Upper lobe of left lung (tissue), 6 donors: Measurements from ENCODE around the gene FMNL2. TPM values are rescaled to one million over a fixed set of nuclear protein-coding genes. Genes with fewer than 3 reads are reported as not detected.

Experiments
- ATAC-seq, 2 donors: fragments of 200-7000 bp; cut with Tn5 transposase; one replicate each; pipeline ENCODE4 v1.9.1; 2022; ENCODE audit warnings: mild to moderate bottlenecking in 2 of 2, moderate library complexity in 2 of 2; ENCODE audit not compliant: low FRiP score in 2 of 2
- DNase-seq, 2 donors: peaks; one replicate each; pipeline ENCODE4 v3.0.0-alpha.2; 2019 to 2020
- H3K27ac ChIP-seq, 4 donors: fragments of 200-600 bp; sonication (generic); one replicate each; pipeline ENCODE4 v1.5.1; 2016 to 2019
- H3K27me3 ChIP-seq, 4 donors: fragments of 200-600 bp; sonication (generic); one replicate each; pipeline ENCODE4 v1.5.1; 2017 to 2019
- H3K36me3 ChIP-seq, 4 donors: fragments of 200-600 bp; sonication (generic); one replicate each; pipeline ENCODE4 v1.5.1; 2016 to 2019
- H3K4me1 ChIP-seq, 4 donors: fragments of 200-600 bp; sonication (generic); one replicate each; pipeline ENCODE4 v1.5.1; 2018 to 2019
- H3K4me3 ChIP-seq, 4 donors: fragments of 200-600 bp; sonication (generic); one replicate each; pipeline ENCODE4 v1.5.1; 2017 to 2019; ENCODE audit warnings: mild to moderate bottlenecking in 2 of 4, moderate library complexity in 1 of 4
- H3K9me3 ChIP-seq, 4 donors: fragments of 200-600 bp; sonication (generic); one replicate each; pipeline ENCODE4 v1.5.1; 2018 to 2019
- EP300 ChIP-seq, 4 donors: sonication (generic); formaldehyde crosslinking; IDR thresholded peaks; one replicate each; pipeline ENCODE4 v1.5.1; 2017; ENCODE audit warnings: antibody characterized with exemption in 4 of 4, control low read depth in 2 of 4
- POLR2A ChIP-seq, 4 donors: fragments of 450-650 bp; IDR thresholded peaks; one replicate each; pipeline ENCODE4 v1.5.1; 2016 to 2017; ENCODE audit warnings: antibody characterized with exemption in 4 of 4, mild to moderate bottlenecking in 2 of 4
- POLR2AphosphoS5 ChIP-seq, 2 donors: sonication (generic); formaldehyde crosslinking; IDR thresholded peaks; one replicate each; pipeline ENCODE4 v1.5.1; 2017; ENCODE audit warnings: antibody characterized with exemption in 2 of 2
- WGBS, 2 donors: methylation state at CpG; one replicate each; pipeline ENCODE4 v1.1.5; 2017 to 2018; 5-methylcytosine and 5-hydroxymethylcytosine counted together
- total RNA-seq, 6 donors: library from RNA; depleted of rRNA in 4 of 6; stranded (reverse); fragments of >200 nt in 4 of 6; gene quantifications; one replicate each; pipeline versions ENCODE4 v1.1.0 to v1.2.1, GENCODE V29; 2016 to 2021
- TF ChIP-seq, protein P1 (sequence below), 6 experiments: fragments of 450-650 bp in 4 of 6; fragments of 200-600 bp in 2 of 6; sonication (generic) in 2 of 6; IDR thresholded peaks; one replicate each; pipeline ENCODE4 v1.5.1; 2016 to 2019; ENCODE audit warnings: antibody characterized with exemption in 6 of 6
- donor health status: DM: no; HTN: no; CAD: no; lungs with moderate emphysema.
- donor health status: DM: no; HTN: yes; CAD: no; lungs with severe emphysema.

The FMNL2 gene
- total RNA-seq, 6 donors from 2014 or later: 49.9 to 160 (median 66.9) TPM

DNA sequence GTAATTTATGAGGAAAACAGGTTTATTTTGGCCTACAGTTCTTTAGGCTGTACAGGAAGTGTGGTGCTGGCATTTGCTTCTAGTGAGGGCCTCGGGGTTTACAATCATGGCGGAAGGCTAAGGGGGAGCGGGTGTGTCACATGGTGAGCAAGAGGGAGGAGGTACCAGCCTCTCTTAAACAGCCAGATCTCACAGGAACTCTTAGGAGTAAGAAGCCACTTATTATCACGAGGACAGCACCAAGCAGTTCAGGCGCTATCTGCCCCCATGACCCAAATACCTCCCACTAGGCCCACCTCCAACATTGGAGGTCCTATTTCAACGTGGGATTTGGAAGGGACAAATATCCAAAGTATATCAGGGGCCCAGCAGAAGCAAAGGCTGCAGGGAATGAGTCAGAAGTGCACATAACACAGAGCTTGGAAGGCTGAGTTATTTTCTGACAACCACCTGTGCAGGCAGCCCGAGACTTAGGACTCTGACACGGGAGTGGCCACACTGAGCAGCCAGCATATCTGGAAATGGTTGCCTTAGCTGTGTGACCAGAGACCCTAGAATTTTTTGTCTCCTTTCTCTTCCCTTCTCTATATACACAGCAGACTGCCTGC, 211.4 kb downstream of the FMNL2 start:
- Histone ChIP-seq H3K27me3 (no peaks in the 10 kb centered on the region), H3K27ac (no peak overlapping the region), H3K36me3 (peaks cover 0 to 7% (median 0%) of the 10 kb centered on the region in 4 donors), H3K9me3 (no peaks in the 10 kb centered on the region), H3K4me3 (no peak overlapping the region), H3K4me1 (peaks cover 4 to 19% (median 9%) of the 10 kb centered on the region in 4 donors)
- no peak for TF ChIP-seq POLR2A (IDR thresholded peaks at IDR 0.05)
- TF ChIP-seq EP300 (IDR thresholded peaks at IDR 0.05): no peak
- TF ChIP-seq, protein P1, sequence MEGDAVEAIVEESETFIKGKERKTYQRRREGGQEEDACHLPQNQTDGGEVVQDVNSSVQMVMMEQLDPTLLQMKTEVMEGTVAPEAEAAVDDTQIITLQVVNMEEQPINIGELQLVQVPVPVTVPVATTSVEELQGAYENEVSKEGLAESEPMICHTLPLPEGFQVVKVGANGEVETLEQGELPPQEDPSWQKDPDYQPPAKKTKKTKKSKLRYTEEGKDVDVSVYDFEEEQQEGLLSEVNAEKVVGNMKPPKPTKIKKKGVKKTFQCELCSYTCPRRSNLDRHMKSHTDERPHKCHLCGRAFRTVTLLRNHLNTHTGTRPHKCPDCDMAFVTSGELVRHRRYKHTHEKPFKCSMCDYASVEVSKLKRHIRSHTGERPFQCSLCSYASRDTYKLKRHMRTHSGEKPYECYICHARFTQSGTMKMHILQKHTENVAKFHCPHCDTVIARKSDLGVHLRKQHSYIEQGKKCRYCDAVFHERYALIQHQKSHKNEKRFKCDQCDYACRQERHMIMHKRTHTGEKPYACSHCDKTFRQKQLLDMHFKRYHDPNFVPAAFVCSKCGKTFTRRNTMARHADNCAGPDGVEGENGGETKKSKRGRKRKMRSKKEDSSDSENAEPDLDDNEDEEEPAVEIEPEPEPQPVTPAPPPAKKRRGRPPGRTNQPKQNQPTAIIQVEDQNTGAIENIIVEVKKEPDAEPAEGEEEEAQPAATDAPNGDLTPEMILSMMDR (IDR thresholded peaks at IDR 0.05): no peak
- TF ChIP-seq POLR2AphosphoS5 (IDR thresholded peaks at IDR 0.05): no peak
- ATAC-seq (no peak), DNase-seq (no peak)
- WGBS, 2 donors: 80 to 90% methylated on average over 8 of the region's 8 CpGs

DNA sequence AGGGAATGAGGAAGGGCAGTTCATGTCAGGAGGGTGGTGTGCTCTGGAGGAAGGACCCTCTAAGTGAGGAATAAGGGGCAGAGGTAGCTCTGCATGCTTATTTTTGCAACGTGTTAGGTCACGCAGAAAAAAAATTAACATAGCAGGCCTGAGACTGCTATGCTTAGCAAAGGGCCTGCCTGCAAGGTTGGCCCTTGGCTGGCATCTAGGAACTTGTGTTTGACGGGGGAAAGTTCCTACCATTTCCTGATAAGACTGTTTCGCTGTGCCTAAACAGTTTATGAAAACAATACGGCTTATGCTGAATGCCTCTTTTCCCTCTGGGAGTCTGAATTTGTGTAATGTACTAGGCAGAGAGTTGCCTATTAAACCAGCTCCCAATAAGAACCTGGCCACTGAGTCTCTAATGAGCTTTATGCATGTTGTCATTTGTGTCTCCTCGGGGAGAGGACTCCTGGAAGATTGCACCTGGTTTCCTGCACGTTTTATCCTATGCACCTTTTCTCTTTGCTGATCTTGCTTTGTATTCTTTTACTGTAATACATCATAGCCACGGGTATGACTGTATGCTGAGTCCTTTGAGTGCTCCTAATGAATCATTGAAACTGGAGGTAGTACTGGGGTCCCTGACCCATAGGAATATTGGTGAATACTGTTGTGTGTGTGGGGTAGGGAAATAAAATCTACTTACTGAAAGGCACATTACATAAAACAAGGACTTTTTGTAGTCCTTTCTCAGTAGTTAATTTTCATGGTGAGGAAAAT, 213.3 kb downstream of the FMNL2 start:
- TF ChIP-seq, protein P1 (IDR thresholded peaks at IDR 0.05): no peak
- TF ChIP-seq EP300 (IDR thresholded peaks at IDR 0.05) (no peak), POLR2AphosphoS5 (IDR thresholded peaks at IDR 0.05) (no peak), POLR2A (IDR thresholded peaks at IDR 0.05) (no peak)
- peaks cover 0 to 7% (median 0%) of the 10 kb centered on the region in 4 donors for H3K36me3 ChIP-seq
- no peak for DNase-seq
- no peak overlapping the region for H3K4me3 ChIP-seq
- H3K4me1 ChIP-seq: peaks cover 0 to 16% (median under 1%) of the 10 kb centered on the region in 4 donors
- H3K27ac ChIP-seq: no peak overlapping the region
- 76 to 79% methylated on average over 8 of the region's 8 CpGs for WGBS, 2 donors
- no peaks in the 10 kb centered on the region for H3K27me3 ChIP-seq
- H3K9me3 ChIP-seq: no peaks in the 10 kb centered on the region
- ATAC-seq: no peak

DNA sequence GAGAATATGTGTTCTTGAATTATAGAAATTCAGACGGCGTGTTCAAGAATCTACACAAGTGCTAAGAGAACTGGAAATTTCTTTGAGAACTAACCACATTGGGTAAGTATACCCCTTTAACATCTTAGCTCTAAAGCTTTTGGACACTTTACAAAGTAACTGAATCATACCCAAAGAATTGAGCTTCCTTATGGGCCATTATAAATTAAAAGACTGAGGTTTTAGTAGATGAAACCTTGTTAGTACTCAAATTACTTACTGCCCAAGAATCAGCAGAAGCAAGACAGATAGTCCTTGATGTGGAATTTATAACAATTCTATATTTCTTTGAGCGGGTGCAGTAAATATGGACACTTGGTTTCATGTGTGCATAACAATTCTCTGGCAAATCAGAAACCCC, 214.0 kb downstream of the FMNL2 start:
- no peak for ATAC-seq
- no peak for DNase-seq
- peaks cover 0 to 13% (median 0%) of the 10 kb centered on the region in 4 donors for H3K4me1 ChIP-seq
- H3K36me3 ChIP-seq: peaks cover 0 to 3% (median 0%) of the 10 kb centered on the region in 4 donors
- H3K27me3 ChIP-seq: no peaks in the 10 kb centered on the region
- no peak overlapping the region for H3K27ac ChIP-seq
- 96 to 97% methylated on average over 3 of the region's 3 CpGs for WGBS, 2 donors
- no peak overlapping the region for H3K4me3 ChIP-seq
- no peaks in the 10 kb centered on the region for H3K9me3 ChIP-seq
- TF ChIP-seq POLR2AphosphoS5 (IDR thresholded peaks at IDR 0.05) (no peak), EP300 (IDR thresholded peaks at IDR 0.05) (no peak), POLR2A (IDR thresholded peaks at IDR 0.05) (no peak)
- TF ChIP-seq, protein P1 (IDR thresholded peaks at IDR 0.05): no peak

GRCh38 chr2:152549423-152549822, 214.4 kb downstream of the FMNL2 start:
- ATAC-seq (no peak), DNase-seq (no peak)
- no peaks in the 10 kb centered on the region for H3K36me3 ChIP-seq
- TF ChIP-seq POLR2A (IDR thresholded peaks at IDR 0.05): no peak
- no peak for TF ChIP-seq EP300 (IDR thresholded peaks at IDR 0.05)
- TF ChIP-seq POLR2AphosphoS5 (IDR thresholded peaks at IDR 0.05): no peak
- TF ChIP-seq, protein P1 (IDR thresholded peaks at IDR 0.05): no peak
- WGBS, 2 donors: 87 to 94% methylated on average over 2 of the region's 2 CpGs
- H3K4me1 ChIP-seq: peaks cover 0 to 12% (median 0%) of the 10 kb centered on the region in 4 donors
- no peak overlapping the region for H3K27ac ChIP-seq
- H3K9me3 ChIP-seq: no peaks in the 10 kb centered on the region
- no peak overlapping the region for H3K4me3 ChIP-seq
- no peaks in the 10 kb centered on the region for H3K27me3 ChIP-seq
